Keratinocyte (primary cell): ENCODE data around the gene TUNAR.

Experiments used
- EZH2 ChIP-seq: IDR thresholded peaks from one replicate; pipeline ENCODE4 v1.6.1; 2012; ENCODE audit warnings: inconsistent platforms, mild to moderate bottlenecking, low read length, moderate library complexity
- TF ChIP-seq, protein P1 (sequence below), 3 experiments: IDR thresholded peaks in 1 of 3; conservative IDR thresholded peaks in 1 of 3; optimal IDR thresholded peaks in 1 of 3; 2 replicates in 2 of 3; 3 replicates in 1 of 3; pipeline versions ENCODE3 to v1.5.1; 2011; ENCODE audit warnings: low read length in 3 of 3, mild to moderate bottlenecking in 3 of 3, moderate library complexity in 2 of 3, control low read depth in 1 of 3, inconsistent platforms in 1 of 3; ENCODE audit not compliant: insufficient read depth in 2 of 3; ENCODE audit errors: extremely low read depth in 1 of 3

DNA sequence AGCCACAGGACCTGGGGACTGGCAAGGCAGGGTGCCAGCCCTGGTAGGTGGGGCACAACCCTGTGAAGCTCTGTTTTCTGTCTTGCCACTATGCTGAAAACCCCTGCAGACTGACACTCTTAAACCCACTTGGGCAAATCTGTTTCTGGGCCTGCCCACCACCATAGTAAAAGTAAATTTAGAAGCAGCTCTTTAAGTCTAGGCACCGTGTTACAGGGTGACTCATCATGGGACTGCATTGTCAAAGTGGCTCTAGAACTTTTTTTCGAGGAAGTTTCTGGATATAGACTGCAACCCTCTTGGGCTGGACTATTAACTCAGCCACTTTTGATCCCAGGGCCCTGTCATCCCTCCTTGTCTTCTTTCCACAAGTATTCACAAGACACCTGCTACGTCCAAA lies 7.7 kb downstream of the TUNAR start:
- TF ChIP-seq, protein P1, sequence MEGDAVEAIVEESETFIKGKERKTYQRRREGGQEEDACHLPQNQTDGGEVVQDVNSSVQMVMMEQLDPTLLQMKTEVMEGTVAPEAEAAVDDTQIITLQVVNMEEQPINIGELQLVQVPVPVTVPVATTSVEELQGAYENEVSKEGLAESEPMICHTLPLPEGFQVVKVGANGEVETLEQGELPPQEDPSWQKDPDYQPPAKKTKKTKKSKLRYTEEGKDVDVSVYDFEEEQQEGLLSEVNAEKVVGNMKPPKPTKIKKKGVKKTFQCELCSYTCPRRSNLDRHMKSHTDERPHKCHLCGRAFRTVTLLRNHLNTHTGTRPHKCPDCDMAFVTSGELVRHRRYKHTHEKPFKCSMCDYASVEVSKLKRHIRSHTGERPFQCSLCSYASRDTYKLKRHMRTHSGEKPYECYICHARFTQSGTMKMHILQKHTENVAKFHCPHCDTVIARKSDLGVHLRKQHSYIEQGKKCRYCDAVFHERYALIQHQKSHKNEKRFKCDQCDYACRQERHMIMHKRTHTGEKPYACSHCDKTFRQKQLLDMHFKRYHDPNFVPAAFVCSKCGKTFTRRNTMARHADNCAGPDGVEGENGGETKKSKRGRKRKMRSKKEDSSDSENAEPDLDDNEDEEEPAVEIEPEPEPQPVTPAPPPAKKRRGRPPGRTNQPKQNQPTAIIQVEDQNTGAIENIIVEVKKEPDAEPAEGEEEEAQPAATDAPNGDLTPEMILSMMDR (optimal IDR thresholded peaks at IDR 0.05 in 1 of 3, IDR thresholded peaks at IDR 0.05 in 1 of 3, conservative IDR thresholded peaks at IDR 0.05 in 1 of 3; ENCODE audit: extremely low read depth in 1 of 3, insufficient read depth in 2 of 3, low read length in 3 of 3) = no peak
- no peak for TF ChIP-seq EZH2
